Stimulated activated CD4-positive, alpha-beta T cell treated with anti-CD3 and anti-CD28 coated beads, TNF-alpha, amount 100 ng/mL, for 4 hours (primary cell): Measurements from ENCODE around the gene PRSS21.

Experiments
- DNase-seq, 3 experiments: peaks; one replicate each; pipeline ENCODE4 v3.0.0-alpha.2; 2020; ENCODE audit warnings: low read depth in 3 of 3

The PRSS21 gene

GRCh38 chr16:2843526-2843925, 26.5 kb downstream of the PRSS21 start:
- no peak for DNase-seq

GRCh38 chr16:2845116-2845515, 28.1 kb downstream of the PRSS21 start:
- DNase-seq = no peak

- no peak for DNase-seq
Measured at GRCh38 chr16:2846511-2847310, 29.7 kb downstream of the PRSS21 start.

- no peak for DNase-seq
Measured at GRCh38 chr16:2848933-2849725, 32.1 kb downstream of the PRSS21 start.

- DNase-seq = no peak
Measured at GRCh38 chr16:2852003-2852730, 35.1 kb downstream of the PRSS21 start.

- no peak for DNase-seq
Measured at GRCh38 chr16:2852731-2853507, 35.9 kb downstream of the PRSS21 start.

- no peak for DNase-seq
Measured at GRCh38 chr16:2853531-2854073, 36.6 kb downstream of the PRSS21 start.

GRCh38 chr16:2854700-2855309, 37.8 kb downstream of the PRSS21 start:
- no peak for DNase-seq

- no peak for DNase-seq
Measured at GRCh38 chr16:2855536-2855935, 38.5 kb downstream of the PRSS21 start.

GRCh38 chr16:2856061-2856670, 39.1 kb downstream of the PRSS21 start:
- DNase-seq = no peak

GRCh38 chr16:2856686-2857450, 39.8 kb downstream of the PRSS21 start:
- no peak for DNase-seq

- DNase-seq = no peak
Measured at GRCh38 chr16:2857451-2858244, 40.6 kb downstream of the PRSS21 start, which contains the start of gene PRSS22. TSS of gene PRSS22 (minus strand) at chr16:2858170. CDS start at chr16:2858104, 66 bp downstream.

- no peak for DNase-seq
Measured at GRCh38 chr16:2858245-2859025, 41.4 kb downstream of the PRSS21 start.

GRCh38 chr16:2859686-2860265, 42.7 kb downstream of the PRSS21 start:
- no peak for DNase-seq

GRCh38 chr16:2860826-2861567, 44.0 kb downstream of the PRSS21 start:
- DNase-seq = no peak

- DNase-seq = no peak
Measured at GRCh38 chr16:2865651-2866050, 48.6 kb downstream of the PRSS21 start.

- no peak for DNase-seq
Measured at GRCh38 chr16:2866431-2866830, 49.4 kb downstream of the PRSS21 start.
